Activated CD4-positive, alpha-beta memory T cell treated with anti-CD3 and anti-CD28 coated beads, Interleukin-2, amount 10 ng/mL, durations not matched to agents 7 days and 5 days (primary cell): ENCODE results near the gene IMPG2. TPM values are rescaled to one million over a fixed set of nuclear protein-coding genes. Genes with fewer than 3 reads are reported as not detected.

ENCODE experiments used
- CTCF ChIA-PET: fragments of 350-600 bp; sonication (Branson Sonifier 250); formaldehyde crosslinking; loops from one replicate; lab custom pipeline; 2021; ENCODE audit warnings: antibody characterized with exemption, inconsistent platforms; lab: Charles Lee
- POLR2A ChIA-PET: fragments of 350-600 bp; sonication (Branson Sonifier 250); formaldehyde crosslinking; loops from one replicate; lab custom pipeline; 2021; ENCODE audit warnings: antibody characterized with exemption; lab: Charles Lee
- DNase-seq: peaks from one replicate; pipeline ENCODE4 v3.0.0-alpha.2; 2020
- H3K27ac Mint-ChIP-seq: one replicate; pipeline ENCODE4 v1.8.0; 2021; ENCODE audit warnings: mild to moderate bottlenecking, mixed read lengths
- H3K27me3 Mint-ChIP-seq: one replicate; pipeline ENCODE4 v1.8.0; 2021; ENCODE audit warnings: mixed read lengths
- H3K36me3 Mint-ChIP-seq: one replicate; pipeline ENCODE4 v1.8.0; 2021; ENCODE audit warnings: low read depth, mixed read lengths
- H3K4me1 Mint-ChIP-seq: one replicate; pipeline ENCODE4 v1.8.0; 2021; ENCODE audit warnings: mixed read lengths
- H3K4me3 Mint-ChIP-seq: one replicate; pipeline ENCODE4 v1.8.0; 2021; ENCODE audit warnings: mild to moderate bottlenecking, mixed read lengths
- H3K9me3 Mint-ChIP-seq: one replicate; pipeline ENCODE4 v1.8.0; 2021; ENCODE audit warnings: mixed read lengths
- total RNA-seq, 2 experiments: library from RNA; stranded (reverse); gene quantifications; one replicate each; pipeline ENCODE4 v1.2.3, GENCODE V29; 2021

The IMPG2 gene
- total RNA-seq, 2 experiments from 2014 or later, result 0.18 to 0.25 TPM

DNA sequence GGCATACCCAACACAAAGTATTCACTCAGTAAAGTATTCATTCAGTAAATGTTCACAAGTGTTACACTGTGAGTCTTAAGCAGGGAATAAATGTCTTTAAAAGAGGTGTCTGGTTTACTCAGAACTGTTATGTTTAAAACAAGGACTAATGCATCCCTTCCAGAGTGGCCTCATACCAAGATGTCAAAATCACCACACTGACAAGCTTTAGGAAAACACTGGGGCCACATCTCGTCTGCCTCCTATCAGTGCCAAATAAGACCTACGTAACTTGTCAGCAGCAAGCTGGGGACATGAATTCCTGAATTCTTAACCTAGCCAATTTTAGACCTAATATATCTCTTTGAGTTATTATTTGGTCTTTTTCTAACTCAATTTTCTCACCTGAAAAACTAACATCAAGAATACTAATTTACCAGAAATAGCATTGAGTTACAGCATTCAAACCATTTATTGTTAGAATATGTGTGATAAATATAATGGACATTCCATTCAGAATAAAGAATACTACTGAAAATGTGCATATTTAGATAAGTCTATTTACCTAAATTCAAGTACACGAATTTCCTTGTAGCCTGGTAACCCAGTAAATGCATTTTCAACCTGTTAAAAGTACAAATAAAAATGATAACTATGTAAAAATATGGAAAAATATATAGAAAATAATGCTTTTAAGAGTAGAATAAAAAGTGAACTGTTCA lies 51.3 kb downstream of the IMPG2 start:
- POLR2A ChIA-PET, result no interaction called here
- Mint-ChIP-seq H3K36me3 (no peaks in the 10 kb centered on the region), H3K9me3 (no peaks in the 10 kb centered on the region), H3K27ac (no peak overlapping the region), H3K4me1 (no peaks in the 10 kb centered on the region), H3K27me3 (no peaks in the 10 kb centered on the region), H3K4me3 (no peak overlapping the region)
- CTCF ChIA-PET, result interaction anchor here (0.7 kb wide), 1 partner anchor 23 kb away, joined by 3 read pairs; no protein-coding TSS in a partner anchor
- no peak for DNase-seq

DNA sequence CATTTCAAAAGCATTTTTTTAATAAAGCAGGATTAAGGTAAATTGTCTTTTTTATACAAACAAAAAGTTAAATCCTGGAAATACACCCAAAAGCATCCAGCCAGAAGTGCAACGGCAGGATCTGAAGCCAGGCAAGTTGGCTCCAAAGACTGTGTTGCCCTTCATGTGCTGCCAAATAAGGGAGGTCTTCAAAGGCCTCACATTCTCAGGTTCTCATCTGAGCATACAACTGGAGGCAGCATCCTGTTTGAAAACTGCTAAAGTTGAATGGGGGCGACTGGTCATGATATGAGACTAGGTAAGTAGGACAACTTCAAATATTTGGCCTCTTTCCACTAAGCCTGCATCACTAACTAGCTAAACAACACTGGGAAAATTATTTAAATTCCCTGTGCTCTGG lies 52.2 kb downstream of the IMPG2 start:
- no peak for DNase-seq
- ChIA-PET CTCF (no interaction called here), POLR2A (no interaction called here)
- no peaks in the 10 kb centered on the region for H3K36me3 Mint-ChIP-seq
- H3K27ac Mint-ChIP-seq, result no peak overlapping the region
- no peak overlapping the region for H3K4me3 Mint-ChIP-seq
- no peaks in the 10 kb centered on the region for H3K27me3 Mint-ChIP-seq
- H3K9me3 Mint-ChIP-seq, result no peaks in the 10 kb centered on the region
- no peaks in the 10 kb centered on the region for H3K4me1 Mint-ChIP-seq

DNA sequence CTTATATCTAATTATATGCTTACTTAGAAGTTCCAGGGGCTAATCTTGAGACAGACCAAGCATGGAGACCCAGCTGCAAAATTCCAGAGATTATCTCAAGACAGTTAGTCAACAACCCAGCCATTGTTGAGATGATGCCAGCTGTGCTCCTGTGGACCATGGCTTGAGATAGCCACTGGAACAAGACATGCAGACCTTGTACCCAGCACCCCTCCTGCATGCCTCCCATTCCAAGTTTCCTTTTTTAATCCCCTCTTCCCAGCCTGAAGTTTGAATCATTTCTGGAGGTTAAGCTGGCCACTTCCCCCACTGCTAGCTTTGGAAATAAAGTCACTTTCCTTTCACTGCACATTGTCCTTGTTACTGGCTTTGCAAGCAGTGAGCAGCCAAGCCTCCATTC lies 53.8 kb downstream of the IMPG2 start:
- ChIA-PET POLR2A (no interaction called here), CTCF (interaction anchor here (0.6 kb wide), 1 partner anchor 440 kb away, joined by 3 read pairs; no protein-coding TSS in a partner anchor)
- H3K27ac Mint-ChIP-seq, result no peak overlapping the region
- no peak overlapping the region for H3K4me3 Mint-ChIP-seq
- H3K36me3 Mint-ChIP-seq, result no peaks in the 10 kb centered on the region
- H3K27me3 Mint-ChIP-seq, result no peaks in the 10 kb centered on the region
- no peaks in the 10 kb centered on the region for H3K4me1 Mint-ChIP-seq
- no peak for DNase-seq
- H3K9me3 Mint-ChIP-seq, result no peaks in the 10 kb centered on the region

GRCh38 chr3:101266071-101266470 lies 54.3 kb downstream of the IMPG2 start:
- H3K27ac Mint-ChIP-seq, result no peak overlapping the region
- POLR2A ChIA-PET, result no interaction called here

GRCh38 chr3:101262393-101263240 lies 57.8 kb downstream of the IMPG2 start:
- ChIA-PET POLR2A (no interaction called here), CTCF (no interaction called here)
- H3K9me3 Mint-ChIP-seq, result no peaks in the 10 kb centered on the region
- H3K36me3 Mint-ChIP-seq, result no peaks in the 10 kb centered on the region
- H3K4me1 Mint-ChIP-seq, result no peaks in the 10 kb centered on the region
- H3K27me3 Mint-ChIP-seq, result no peaks in the 10 kb centered on the region
- no peak for DNase-seq
- no peak overlapping the region for H3K4me3 Mint-ChIP-seq
- no peak overlapping the region for H3K27ac Mint-ChIP-seq

More at GRCh38 chr3:101266071-101266470, 54.3 kb downstream of the IMPG2 start:
- DNase-seq, result no peak
- Mint-ChIP-seq H3K9me3 (no peaks in the 10 kb centered on the region), H3K4me1 (no peaks in the 10 kb centered on the region), H3K27me3 (no peaks in the 10 kb centered on the region), H3K36me3 (no peaks in the 10 kb centered on the region), H3K4me3 (no peak overlapping the region)
- CTCF ChIA-PET, result interaction anchor here (0.6 kb wide), 1 partner anchor 441 kb away, joined by 3 read pairs; no protein-coding TSS in a partner anchor

GRCh38 chr3:101261506-101261905 lies 58.9 kb downstream of the IMPG2 start:
- no peak for DNase-seq
- POLR2A ChIA-PET, result no interaction called here
- no peaks in the 10 kb centered on the region for H3K27me3 Mint-ChIP-seq
- no peaks in the 10 kb centered on the region for H3K9me3 Mint-ChIP-seq
- H3K36me3 Mint-ChIP-seq, result no peaks in the 10 kb centered on the region
- H3K4me3 Mint-ChIP-seq, result no peak overlapping the region
- CTCF ChIA-PET, result no interaction called here
- H3K27ac Mint-ChIP-seq, result no peak overlapping the region
- H3K4me1 Mint-ChIP-seq, result no peaks in the 10 kb centered on the region

DNA sequence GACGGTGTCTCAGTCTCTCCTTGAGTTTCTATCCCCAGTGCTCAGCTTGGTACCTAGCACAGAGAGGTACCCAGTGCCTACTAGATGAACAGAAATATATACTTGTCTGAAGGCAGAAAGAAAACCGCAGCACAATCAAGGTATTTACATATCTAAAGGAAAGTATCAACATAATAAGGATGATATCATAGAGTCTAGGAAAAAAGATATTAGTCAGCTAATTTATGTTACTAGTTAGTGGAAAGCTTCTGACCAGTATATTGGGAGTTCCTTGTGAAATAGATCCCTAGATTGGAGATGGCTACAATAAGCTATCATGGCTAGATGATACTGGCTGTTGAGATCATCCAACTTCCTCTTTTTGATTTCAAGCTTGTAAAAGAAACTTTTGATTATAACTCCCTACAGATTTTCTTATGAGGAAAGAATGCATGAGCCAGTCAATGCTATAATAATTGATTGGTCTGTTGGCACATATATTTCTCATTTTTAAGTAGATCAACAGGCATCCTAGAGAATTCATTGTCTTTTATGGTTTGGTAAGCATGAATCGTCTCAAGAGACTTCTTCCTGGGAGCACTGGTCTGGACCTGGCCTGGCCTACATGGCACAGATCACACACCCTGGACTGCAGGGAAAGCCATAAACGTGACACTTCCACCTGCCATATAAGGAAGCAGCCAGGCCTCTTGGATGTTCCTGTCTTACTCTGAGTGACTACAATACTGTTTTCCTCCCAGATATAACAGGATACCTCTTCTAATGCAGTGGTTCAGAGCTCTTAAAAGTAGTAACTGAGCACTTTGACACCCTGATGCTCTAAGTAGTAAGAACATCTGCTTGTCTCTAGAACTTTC lies 60.7 kb downstream of the IMPG2 start:
- ChIA-PET POLR2A (no interaction called here), CTCF (no interaction called here)
- no peak for DNase-seq
- no peaks in the 10 kb centered on the region for H3K27me3 Mint-ChIP-seq
- H3K9me3 Mint-ChIP-seq, result no peaks in the 10 kb centered on the region
- H3K4me3 Mint-ChIP-seq, result no peak overlapping the region
- no peaks in the 10 kb centered on the region for H3K4me1 Mint-ChIP-seq
- no peaks in the 10 kb centered on the region for H3K36me3 Mint-ChIP-seq
- no peak overlapping the region for H3K27ac Mint-ChIP-seq

- Mint-ChIP-seq H3K27me3 (no peaks in the 10 kb centered on the region), H3K9me3 (no peaks in the 10 kb centered on the region), H3K27ac (no peak overlapping the region), H3K4me3 (no peak overlapping the region), H3K4me1 (no peaks in the 10 kb centered on the region), H3K36me3 (no peaks in the 10 kb centered on the region)
- ChIA-PET POLR2A (no interaction called here), CTCF (no interaction called here)
- DNase-seq, result no peak
These were observed 63.9 kb downstream of the IMPG2 start for GRCh38 chr3:101256511-101256910.

DNA sequence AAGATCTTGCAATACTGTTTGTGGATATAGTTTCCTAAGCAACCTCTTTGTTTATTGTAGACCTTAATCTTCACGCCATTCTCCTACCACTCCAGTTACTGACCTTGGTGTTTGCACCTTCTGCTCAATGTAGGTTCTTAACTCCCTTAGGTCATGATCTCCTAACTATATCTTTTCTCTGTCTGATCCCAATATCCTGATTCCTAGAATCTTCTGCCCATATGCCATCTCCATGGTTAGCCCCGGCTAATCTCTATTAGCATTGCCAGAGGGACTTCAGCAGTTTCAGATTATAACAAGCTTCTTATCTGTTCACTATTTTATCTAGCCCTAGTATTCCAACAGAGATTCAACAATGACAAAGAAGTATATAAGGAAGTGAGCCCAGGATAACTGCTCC lies 64.9 kb downstream of the IMPG2 start:
- DNase-seq, result no peak
- no peaks in the 10 kb centered on the region for H3K27me3 Mint-ChIP-seq
- no peaks in the 10 kb centered on the region for H3K4me1 Mint-ChIP-seq
- H3K27ac Mint-ChIP-seq, result no peak overlapping the region
- H3K36me3 Mint-ChIP-seq, result no peaks in the 10 kb centered on the region
- POLR2A ChIA-PET, result no interaction called here
- CTCF ChIA-PET, result no interaction called here
- H3K9me3 Mint-ChIP-seq, result no peaks in the 10 kb centered on the region
- H3K4me3 Mint-ChIP-seq, result no peak overlapping the region

DNA sequence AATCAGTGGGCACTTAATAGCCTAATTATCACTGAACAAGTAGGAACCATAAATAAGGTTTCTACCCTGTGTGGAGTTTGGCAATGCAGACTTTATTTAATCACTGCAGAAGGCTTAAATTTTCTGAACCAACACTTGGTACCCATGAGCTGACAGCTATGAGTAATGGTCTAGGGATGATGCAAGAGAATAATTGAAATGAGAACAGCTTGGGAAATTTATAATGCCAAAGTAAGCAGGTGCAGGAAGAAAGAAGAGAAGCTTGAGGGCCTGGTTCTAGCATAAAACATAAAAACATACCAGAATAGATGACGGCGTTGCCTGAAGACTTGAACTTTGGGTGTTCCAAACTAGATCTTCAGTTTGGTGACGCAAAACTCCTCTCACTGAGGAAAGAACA lies 67.0 kb downstream of the IMPG2 start:
- Mint-ChIP-seq H3K9me3 (peaks cover under 1% of the 10 kb centered on the region), H3K36me3 (no peaks in the 10 kb centered on the region), H3K4me1 (no peaks in the 10 kb centered on the region), H3K27me3 (no peaks in the 10 kb centered on the region), H3K4me3 (no peak overlapping the region), H3K27ac (no peak overlapping the region)
- no peak for DNase-seq
- CTCF ChIA-PET, result no interaction called here
- POLR2A ChIA-PET, result no interaction called here

- ChIA-PET CTCF (no interaction called here), POLR2A (no interaction called here)
- H3K27ac Mint-ChIP-seq, result no peak overlapping the region
- H3K9me3 Mint-ChIP-seq, result peaks cover 4% of the 10 kb centered on the region
- no peak overlapping the region for H3K4me3 Mint-ChIP-seq
- H3K4me1 Mint-ChIP-seq, result no peaks in the 10 kb centered on the region
- no peaks in the 10 kb centered on the region for H3K36me3 Mint-ChIP-seq
- DNase-seq, result no peak
- H3K27me3 Mint-ChIP-seq, result no peaks in the 10 kb centered on the region
These were observed 67.4 kb downstream of the IMPG2 start for GRCh38 chr3:101252945-101253344.

- no peaks in the 10 kb centered on the region for H3K36me3 Mint-ChIP-seq
- H3K9me3 Mint-ChIP-seq, result peaks cover 4% of the 10 kb centered on the region
- CTCF ChIA-PET, result no interaction called here
- H3K27me3 Mint-ChIP-seq, result no peaks in the 10 kb centered on the region
- H3K4me1 Mint-ChIP-seq, result no peaks in the 10 kb centered on the region
- H3K27ac Mint-ChIP-seq, result no peak overlapping the region
- DNase-seq, result no peak
- H3K4me3 Mint-ChIP-seq, result no peak overlapping the region
- POLR2A ChIA-PET, result no interaction called here
These were observed 68.1 kb downstream of the IMPG2 start for GRCh38 chr3:101252307-101252706.

- Mint-ChIP-seq H3K4me1 (no peaks in the 10 kb centered on the region), H3K9me3 (peaks cover 4% of the 10 kb centered on the region), H3K4me3 (no peak overlapping the region), H3K27me3 (no peaks in the 10 kb centered on the region), H3K27ac (no peak overlapping the region), H3K36me3 (no peaks in the 10 kb centered on the region)
- no peak for DNase-seq
- POLR2A ChIA-PET, result no interaction called here
- CTCF ChIA-PET, result no interaction called here
These were observed 68.9 kb downstream of the IMPG2 start for GRCh38 chr3:101251441-101251840.
